ENCODE data around the gene LBR.

The LBR gene

DNA sequence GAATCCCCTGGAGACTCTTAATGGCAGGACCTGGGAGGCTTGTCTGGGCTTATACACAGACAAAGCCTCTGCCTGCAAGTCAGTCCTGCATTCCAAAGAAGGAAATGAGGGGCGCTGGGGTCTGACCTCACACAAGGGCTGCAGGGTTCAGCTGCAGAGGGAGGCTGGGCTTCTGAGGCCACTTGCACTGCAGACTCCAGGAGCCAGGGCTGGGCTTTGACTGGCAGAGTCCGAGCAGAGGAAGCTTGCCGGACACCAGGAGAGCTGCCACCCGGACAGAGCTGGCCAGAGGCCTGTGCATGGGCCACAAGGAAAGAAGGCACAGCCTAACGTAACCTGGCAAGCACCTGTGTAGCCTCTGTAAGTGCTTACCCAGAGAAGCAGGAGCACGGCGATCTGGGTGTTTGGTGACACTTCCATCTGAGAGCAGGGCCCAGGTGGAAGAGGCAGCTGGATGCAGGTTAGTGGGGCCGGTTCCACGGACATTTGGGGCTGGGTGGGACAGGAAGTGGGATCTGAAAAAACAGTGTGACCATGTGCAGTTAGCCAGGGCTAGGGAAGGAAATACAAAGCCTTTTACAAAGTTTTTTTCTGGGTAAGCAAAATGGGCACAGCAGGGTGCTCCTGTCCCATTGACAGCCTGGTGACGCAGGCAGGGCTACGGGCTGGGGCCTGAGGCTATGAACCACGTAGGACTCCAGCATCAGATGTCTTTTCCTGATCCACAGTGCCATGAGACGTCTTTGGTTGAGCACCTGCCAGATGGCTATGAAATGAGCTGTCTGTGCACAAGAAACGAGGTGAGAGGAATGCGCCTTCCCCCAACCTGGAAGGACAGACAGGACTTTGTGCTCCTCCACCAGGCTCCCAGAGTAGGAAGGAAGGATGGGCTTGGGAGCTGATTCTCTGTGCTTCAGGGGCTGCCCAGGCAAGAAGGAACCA lies 37.3 kb upstream of the LBR start:
- DNase-seq (ENCODE audit: low spot score): no peak

DNA sequence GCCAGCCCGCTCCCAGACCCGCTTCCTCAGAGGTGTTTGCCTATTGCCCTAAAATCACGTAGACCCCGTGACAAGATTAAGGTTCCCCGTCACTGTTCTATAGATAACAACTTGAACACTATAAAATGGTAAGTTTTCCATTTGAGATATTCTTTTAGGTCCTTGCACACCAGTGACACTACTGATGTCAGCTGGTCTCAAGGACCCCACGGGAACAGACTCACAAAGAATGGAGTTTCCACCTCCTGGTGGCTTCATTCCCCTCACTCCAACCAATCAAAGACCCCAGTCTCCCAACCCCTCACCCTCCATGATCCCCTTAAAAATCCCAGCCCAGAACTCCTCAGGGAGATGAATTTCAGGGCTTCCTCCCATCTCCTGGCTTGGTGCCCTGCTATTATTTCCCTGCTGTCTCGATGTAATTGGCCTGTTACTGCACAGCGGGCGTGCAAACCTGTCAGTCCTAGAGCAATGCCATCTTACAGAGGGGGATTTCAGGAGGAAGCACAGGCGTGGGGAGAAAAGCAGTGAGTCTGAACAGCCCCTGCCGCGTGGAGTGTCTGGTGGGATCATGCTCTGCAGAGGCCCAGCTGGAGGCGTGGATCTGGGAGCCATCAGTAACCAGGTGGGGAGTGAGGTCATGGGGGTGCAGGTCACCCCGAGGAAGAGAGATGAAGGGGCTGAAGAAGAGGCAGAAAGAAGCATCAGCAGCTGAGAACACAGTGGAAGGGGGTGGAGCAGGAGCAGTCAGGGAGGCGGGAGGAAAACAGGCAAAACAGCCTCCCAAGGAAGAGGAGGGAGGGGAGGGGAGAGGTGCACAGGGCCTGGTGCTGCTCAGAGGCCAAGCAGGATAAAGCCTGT lies 35.1 kb upstream of the LBR start:
- no peak for DNase-seq (ENCODE audit: low spot score)

DNA sequence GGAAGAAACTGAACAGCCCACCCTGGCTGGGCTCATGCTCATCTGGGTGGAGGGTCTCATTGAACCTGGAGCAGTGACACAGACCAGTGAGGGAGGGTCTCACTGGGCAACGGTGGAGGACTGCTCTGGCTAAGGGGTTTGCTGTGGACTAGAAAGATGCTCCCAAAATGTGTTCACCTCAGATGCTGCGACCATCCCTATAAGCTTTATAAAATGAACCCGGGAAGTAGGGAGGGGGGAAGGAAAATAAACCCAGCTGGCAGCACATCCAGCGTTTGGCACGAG lies 34.5 kb upstream of the LBR start:
- DNase-seq (ENCODE audit: low spot score): no peak

DNA sequence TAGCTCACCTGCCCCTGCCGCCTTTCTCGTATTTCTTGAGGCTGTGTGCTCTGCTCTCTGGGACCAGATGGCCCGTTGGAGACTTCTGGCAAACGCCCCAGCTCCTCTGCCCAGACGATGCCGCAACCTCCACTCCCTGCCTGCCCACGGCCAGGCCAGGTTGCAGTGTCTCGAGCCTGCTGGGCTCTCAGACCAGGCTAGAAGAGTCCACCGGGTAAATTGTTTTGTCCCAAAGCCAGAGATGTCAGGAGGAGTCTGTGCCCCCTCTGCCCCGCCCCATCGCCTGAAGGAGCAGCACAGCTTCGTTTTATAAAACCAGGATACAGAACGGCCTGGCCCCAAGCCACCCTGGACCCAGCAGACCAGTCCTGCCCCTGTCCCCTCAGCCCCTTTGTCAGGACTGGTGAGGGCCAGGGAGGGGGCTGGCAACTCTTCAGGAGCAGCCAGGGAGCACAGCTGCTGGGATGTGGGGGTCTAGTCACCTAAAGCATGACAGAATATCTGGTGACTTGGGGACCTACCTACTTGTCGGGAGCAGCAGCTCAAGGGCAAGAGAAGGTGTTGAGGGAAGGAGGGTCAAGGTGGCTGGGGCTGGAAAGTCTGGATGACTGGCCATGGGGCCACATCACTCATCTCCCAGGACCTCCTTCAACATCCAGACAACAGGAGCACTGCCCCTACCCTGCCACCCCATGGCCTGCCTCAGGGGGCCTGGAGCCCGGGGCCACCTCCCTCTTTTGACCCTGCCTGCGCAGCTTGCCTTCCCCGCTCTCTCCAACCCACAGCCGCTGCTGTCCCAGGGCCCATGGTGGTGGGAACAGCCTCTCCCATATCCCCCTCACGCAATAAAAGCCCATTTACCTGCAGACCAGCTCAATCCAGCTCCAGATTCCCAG lies 33.9 kb upstream of the LBR start:
- DNase-seq (ENCODE audit: low spot score): no peak

DNA sequence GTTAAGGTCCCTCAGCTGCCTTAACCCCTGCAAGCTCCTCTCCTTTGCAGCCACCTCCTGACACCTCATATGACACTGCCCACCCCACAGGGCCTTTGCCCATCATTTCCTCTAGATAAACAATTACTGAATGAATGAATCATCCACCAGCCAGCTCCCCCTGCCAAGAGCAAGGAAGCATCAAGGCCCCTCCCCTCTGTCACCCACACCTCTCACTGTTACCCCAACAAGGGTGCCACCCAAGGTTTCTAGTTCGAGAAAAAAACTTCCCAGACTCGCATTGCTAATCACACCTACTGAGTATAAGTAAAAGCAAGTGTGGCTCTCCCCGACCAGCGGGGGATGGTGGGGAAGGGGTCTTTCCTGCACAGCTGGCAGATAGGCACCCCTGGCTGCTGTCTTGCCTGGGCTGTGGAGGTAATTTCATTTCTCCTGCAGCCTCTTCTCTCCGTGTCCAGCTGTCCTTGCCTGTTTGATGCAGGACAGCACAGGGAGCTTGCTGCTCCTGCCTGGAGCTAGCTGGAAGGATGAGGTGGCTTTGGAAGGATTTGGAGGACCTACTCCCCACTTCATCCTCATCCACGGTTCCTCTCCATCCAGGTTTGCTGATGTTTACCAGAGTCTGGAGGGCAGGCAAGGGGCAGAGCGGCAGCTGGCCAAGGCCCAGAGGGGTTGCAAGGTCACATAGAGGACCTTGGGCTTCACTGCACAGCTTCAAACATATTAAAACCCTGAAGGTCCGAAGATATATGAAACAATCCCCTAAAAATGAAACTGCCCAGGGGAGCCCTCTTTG lies 33.1 kb upstream of the LBR start:
- DNase-seq (ENCODE audit: low spot score): no peak

DNA sequence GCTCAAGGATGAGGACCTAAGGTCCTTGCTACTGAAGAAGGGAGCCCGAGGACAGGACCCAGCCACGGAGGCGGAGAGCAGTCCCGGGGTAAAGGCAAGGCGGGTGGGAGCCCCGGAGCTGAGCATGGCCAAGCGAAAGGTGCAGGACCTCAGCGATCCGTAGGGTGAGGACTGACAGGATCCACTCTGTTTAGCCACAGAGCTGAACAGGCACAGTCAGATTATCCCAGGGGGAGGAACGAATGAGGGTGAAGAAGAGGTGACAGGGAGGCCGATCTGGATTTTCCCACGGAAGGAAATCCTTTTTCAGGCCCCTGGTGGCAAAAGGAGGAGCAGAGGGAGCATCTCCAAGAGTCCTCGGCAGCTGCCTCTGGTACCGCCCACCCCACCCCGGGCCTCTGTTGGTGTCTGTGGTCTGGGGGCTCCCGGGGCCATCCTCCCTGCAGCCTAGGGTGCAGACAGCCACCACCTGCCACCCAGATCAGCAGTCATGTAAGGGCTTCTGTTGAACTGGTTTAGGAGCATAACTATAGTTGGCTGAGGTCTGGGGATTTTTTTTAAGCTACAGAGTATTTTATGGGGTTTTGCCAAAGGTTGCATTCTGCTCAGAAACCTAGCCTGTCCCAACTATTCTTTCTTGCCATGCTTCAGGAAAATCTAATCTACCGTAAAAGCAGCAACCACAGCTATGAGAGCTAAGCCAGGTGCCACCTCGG lies 32.3 kb upstream of the LBR start:
- DNase-seq (ENCODE audit: low spot score): no peak

DNA sequence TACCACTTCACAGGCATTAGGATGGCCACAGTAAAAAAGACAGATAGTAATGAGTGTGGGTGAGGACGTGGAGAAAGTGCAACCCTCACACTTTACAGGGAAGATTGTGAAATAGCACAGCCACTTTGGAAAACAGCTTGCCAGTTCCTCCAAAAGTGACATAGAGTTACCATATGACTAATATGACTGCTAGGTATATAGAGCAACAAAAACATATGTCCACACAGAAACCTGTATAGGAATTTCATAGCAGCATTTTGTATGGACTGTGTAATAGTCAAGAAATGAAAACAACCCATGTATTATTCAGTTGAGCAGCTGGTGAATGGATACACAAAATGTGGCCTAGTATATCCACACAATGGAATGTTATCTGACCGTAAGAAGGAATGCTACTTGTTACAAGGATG lies 30.4 kb upstream of the LBR start:
- no peak for DNase-seq (ENCODE audit: low spot score)

DNA sequence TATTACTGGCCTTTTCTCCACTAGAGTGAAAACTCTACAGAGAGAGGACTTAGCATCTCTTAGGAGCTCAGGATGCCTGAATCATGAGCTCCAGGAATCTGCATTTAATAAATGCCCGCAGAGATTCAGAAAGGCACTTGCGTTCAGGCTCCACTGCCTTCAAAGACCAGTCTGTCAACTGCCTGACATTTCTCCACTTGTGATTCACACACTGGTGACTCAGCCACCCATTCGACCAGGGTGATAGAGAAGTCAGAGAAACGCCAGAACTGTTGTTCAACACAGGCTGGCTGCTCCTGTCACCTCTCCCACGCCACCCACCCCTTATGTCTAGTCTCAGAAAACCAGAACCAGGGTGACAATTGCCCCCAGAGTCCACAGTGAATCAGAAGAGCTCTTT lies 26.9 kb upstream of the LBR start:
- no peak for DNase-seq (ENCODE audit: low spot score)

DNA sequence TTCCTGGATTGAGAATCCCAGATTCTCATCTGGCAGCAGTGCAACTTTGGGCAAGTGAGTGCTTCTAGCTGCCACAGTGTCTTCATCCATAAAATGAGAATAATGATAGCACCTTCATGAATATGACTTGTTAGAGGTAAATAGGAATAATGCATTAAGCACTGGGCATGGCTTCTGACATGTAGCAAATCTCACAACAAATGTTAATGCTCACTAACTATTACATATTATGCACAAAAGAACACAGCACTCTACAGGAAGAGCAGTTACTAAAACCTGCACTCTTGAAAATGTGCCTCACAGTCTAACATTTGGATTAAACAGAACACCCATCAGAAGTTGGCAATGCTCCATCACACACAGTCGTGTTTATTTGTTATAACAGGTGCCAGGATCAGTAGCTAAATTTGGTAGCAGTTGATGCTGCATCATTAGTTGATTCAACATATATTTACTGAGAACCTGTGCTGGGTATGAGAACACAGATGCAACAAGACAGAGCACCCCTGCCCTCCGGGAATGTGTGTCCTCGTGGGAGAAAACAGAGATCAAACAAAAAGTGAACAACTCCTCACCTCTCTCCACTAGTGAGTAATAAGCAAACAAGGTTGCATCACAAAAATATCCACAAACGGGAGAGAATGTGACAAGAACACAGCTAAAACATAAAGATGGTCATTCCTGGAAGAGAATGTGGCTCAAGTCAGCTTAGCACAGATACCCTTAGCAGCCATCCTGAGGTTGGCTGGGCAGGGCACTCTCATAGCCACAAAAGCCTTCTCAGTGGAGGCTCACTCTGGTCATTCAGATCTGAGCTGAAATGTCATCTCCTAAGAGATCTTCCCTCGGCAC lies 26.2 kb upstream of the LBR start:
- DNase-seq (ENCODE audit: low spot score): no peak

DNA sequence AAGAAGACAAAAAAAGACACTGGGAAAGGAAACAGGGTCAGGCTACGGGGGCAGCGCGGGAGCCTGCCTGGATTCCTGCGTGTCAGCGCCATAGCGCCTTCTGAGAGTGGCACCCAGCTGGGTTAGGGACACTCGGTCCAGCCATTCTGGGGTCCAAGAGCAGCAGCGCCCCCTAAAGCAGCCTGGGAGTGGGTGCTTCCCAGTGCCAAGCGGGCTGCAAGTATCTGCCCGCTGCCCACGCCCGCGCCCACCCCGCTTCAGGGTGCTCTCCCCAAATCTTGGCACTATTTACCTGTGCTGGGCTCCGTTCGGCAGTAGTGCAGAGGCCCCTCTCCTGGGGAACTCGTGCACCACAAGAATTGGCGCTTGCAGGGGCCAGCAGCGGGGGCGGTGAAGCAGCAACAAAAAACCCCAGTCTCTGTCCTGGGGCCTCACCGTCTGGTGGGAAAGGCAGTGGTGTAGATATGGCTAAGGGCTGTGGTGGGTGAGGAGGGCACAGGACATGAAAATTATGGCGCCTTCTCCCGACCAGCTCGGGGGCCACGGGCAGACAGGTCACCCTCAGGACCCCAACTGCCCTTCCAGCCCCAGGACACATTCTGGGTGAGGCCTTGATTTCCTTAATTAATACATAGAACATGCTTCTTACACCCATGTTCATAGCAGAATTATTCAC lies 24.1 kb upstream of the LBR start:
- DNase-seq (ENCODE audit: low spot score): no peak

DNA sequence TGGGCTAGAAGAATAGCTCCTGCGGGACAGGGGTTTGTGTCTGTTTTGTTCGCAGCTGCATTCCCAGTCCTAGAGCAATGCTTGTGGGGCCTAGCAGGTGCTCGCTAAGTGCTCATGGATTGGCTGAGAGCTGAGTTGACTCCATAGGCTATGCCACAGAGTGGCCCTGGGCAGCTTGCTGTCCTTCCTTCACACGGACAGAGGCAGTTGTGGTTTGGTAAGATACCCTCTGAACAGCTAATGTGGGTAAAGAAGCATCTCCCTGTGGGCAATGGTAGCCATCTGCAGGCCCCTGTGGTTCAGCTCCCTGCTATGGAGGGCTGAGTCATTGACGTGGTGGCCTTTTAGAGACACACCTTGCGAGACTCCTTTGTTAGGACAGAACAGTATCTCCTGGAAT lies 23.5 kb upstream of the LBR start:
- no peak for DNase-seq (ENCODE audit: low spot score)

DNA sequence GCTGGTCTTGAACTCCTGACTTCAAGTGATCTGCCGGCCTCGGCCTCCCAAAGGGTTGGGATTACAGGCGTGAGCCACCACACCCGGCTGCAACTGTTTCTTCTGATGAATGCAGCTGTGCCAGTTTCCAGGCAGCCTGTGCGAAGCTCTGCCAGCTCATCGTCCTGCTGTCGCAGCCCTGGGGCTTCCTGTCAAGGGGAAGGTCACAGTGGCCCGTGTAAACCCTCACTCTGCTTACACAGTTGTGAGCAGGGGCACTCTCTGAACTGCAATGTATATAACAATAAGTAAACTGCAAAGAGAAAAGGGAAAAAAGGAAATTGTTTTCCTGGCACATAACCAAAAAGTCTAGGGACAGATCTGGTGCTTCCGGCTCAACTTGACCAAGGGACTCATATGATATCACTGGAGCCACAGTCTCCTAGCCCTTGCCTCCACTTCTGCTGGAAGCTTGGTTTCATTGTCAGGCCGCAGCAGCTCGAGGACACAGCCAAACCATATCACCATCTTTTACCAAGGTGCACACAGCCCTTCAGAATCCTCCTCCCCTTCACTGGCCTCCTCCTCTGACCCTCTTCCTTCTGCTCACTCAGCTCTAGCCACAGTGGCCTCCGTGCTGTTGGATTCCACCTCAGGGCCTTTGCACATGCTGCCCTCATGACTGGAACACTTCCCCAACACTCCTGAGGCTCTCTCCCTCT lies 22.8 kb upstream of the LBR start:
- no peak for DNase-seq (ENCODE audit: low spot score)

DNA sequence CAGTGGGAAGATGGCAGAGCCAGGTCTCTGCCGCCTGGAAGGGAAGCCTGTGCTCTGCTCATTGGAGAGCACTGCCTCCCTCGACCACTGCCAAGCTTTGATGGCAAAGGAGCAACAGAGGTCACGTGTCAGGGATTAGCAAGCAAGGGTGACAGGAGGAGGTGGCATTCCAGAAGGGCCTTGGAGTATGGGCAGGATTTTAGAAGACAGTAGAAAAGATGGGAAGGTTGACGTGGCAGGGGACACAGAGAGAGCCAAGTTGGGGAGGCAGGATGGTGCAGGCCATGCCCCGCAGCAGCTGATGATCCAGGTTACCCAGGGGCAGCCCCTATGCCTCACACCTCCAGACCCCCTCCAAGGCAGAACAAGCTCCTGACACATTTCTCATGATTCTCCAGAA lies 21.9 kb upstream of the LBR start:
- DNase-seq (ENCODE audit: low spot score): no peak

DNA sequence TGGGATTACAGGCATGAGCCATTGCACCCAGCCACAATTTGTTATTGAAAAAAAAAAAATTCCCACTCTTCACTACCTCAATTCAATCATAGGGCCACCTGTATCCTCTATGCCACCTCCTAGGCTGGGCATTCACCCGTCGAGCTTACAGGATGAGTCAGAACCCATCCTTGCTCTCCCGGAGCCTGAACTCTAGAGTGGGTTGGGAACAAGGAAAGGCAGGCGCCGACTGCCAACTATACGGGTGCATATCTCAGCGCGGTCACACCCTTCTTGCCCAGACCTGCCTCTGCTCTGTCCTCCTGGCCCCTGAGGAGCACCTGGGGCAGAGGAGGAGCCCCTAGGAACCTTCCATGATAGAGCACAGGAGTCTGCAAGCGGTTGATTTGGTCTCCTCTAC lies 21.4 kb upstream of the LBR start:
- no peak for DNase-seq (ENCODE audit: low spot score)

DNA sequence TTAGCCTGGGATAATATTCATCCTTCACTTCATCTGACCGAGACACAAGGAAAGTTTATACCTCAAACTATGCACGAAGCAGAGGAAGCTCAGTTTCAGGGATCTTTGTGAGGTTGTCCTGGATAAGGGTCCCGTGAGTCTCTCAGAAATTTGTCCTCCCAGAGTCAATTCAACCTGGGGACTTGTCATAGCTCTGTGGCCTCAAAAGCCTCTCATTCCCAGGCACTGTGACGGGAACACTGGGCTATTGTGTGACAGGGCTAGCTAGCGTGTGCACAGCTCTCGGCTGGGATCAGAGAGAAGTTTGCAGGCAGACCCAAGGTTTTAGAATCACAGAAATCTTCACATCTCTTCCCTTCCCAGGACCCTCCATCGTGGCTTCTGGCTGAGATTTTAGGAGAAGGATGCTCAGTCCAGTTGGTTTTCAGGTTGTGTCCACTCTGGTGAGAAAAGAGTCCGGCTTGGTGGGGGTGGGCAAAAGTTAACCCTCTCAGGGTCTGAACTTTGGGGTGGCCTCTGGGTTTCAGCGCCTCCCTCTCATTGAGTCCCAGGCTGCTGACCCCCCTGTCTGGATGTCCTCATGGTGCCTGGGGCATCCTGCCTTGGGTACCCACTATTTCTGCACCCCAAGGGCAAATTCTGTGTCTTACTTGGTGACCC lies 20.4 kb upstream of the LBR start:
- no peak for DNase-seq (ENCODE audit: low spot score)

DNA sequence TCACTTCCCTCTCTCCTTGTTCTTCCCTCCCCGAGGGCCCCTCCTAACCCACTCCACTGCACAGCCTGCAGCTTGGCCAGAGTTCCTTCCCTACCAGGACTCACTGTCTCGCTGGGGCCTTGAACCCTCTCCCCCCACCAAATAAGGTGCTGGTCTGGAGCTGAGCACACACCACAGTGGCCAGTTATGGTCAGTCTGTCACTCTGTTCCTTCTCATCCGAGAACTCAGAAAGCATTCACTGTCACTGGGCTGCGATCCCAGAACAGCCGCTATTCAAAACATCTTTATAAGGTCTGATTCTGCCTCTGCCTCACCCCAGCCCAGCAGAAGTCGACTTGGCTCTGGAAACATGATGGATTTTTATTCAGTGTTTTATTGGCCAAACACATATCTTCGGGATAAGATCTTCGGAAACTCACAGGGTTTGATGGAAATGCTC lies 19.8 kb upstream of the LBR start:
- no peak for DNase-seq (ENCODE audit: low spot score)

DNA sequence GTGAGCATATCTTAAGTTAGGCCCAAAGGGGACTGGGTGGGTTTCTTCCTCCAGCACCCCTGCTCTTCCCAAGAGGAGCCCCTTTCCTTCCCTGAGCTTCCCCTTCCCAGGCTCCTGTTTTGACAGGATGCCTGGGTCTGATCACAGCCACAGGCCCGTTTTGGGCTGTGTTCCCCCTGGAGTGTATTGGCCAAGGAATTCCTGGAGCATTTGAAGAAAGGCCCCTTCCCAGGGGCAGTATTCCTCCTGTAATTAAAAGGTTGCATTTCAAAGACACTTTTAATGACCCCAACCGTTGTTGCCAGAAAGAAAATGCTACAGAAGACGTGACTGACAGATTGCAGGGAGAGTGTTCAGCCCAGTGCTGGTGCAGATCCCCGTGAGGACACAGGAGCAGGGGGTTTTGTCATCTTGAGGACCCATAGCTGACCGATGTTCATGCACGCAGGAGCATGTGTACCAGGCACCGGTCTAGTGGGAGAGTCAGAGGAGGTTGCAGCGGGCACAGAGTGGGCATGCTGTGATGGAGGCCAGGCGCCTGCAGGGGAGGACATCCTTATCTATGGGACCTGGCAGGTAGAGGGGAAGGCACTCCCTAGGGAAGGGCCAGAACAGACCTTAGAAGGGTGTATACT lies 19.3 kb upstream of the LBR start:
- DNase-seq (ENCODE audit: low spot score): no peak

DNA sequence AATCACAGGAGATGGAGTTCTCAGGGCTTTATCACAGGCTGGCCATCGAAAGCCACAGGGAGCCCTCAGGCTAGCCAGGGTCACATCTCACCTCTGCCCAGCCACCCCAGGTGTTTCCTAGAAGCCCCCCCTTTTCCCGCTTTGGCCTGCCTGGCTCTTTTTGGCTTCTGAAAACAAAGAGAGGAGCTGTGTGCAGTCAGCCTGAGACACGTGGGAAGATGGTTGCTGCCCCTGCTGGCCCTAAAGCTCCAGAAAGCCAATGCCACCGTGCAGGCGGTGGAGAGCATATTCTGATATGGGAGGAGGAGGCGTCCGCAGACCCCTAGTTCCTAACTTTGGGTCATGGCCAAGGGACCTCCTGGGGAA lies 18.7 kb upstream of the LBR start:
- DNase-seq (ENCODE audit: low spot score): no peak

Measured in HuH-7 (cell line).